ENCODE results near the gene ARF6.

GRCh38 chr14:49905989-49906388 is 13.1 kb downstream of the ARF6 start:
- TF ChIP-seq, protein P1, sequence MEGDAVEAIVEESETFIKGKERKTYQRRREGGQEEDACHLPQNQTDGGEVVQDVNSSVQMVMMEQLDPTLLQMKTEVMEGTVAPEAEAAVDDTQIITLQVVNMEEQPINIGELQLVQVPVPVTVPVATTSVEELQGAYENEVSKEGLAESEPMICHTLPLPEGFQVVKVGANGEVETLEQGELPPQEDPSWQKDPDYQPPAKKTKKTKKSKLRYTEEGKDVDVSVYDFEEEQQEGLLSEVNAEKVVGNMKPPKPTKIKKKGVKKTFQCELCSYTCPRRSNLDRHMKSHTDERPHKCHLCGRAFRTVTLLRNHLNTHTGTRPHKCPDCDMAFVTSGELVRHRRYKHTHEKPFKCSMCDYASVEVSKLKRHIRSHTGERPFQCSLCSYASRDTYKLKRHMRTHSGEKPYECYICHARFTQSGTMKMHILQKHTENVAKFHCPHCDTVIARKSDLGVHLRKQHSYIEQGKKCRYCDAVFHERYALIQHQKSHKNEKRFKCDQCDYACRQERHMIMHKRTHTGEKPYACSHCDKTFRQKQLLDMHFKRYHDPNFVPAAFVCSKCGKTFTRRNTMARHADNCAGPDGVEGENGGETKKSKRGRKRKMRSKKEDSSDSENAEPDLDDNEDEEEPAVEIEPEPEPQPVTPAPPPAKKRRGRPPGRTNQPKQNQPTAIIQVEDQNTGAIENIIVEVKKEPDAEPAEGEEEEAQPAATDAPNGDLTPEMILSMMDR (IDR thresholded peaks at IDR 0.05) = no peak
- TF ChIP-seq POLR2A (IDR thresholded peaks at IDR 0.05; ENCODE audit: low read length) = no peak

All from A549 (cell line).